ENCODE results near the gene WNT9A. TPM values are rescaled to one million over a fixed set of nuclear protein-coding genes. Genes with fewer than 3 reads are reported as not detected.
A peak's percentile ranks its signal among the peaks of the same experiment; 100 is the strongest.
"Not testable (repeated sequence)": the region's sequence is repeated elsewhere in the genome, so short reads cannot be mapped to it uniquely, and the experiment has no call there.

Gene WNT9A
- total RNA-seq, 1 donor, result 0.36 TPM

DNA sequence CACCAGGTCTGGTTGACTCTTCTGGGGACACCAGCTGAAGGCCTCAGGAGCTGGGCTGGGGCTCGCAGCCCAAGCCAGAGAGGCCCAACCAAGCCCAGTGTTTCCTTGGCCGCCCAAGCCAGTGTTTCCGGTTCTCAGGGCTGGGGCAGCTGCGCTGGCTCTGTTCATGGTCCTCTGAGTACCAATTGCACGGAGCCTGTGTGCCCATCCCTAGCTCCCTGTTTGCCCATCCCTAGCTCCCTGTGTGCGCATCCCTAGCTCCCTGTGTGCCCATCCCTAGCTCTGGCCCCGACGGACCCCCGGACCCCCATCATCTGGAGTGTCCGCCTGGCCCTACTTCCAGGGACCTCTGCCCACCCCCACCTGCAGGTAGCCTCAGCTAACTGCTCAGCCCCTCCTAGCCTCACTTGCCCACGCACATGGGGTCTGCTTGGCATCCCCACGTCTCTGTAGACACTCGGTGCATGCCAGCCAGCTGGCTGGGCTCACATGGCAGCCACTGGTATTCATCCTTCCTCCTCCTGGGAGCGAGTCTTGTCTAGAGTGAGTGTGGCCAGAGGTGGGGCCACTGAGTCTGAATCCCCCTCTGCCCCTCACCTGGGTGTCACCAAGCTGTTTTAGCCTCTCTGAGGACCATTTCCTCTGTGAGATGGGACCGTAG lies 64.0 kb downstream of the WNT9A start:
- peak; percentile 80 for DNase-seq (ENCODE audit: insufficient read length, low spot score, missing footprints)
- no peak overlapping the region for H3K4me2 ChIP-seq (ENCODE audit: insufficient read depth, low read length)

DNA sequence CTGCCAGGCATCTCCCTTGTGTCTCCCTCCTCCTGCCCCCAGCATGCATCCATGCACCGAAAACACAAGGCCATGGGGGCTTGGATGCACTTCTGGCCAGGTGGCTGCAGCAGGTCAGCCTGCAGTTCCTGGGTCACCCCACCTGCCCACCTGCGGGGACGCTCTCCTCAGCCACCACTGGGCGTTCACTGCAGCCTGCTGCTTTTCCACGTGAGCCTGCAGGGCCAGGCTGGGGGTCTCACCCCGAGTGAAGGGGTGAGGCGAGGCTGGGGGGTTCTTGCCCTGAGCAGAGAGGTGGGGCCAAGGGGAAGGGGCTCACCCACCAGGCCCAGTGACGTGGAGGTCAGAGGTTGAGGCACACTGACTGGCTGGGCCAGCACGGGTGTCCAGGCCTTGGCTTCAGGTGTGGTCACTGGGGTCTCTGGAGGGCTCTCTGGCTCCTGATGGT lies 64.6 kb downstream of the WNT9A start:
- Histone ChIP-seq H3K27ac (ENCODE audit: low read depth, low read length) (no peak overlapping the region), H3K79me2 (ENCODE audit: insufficient read depth, low read length) (no peaks in the 10 kb centered on the region), H3K27me3 (ENCODE audit: insufficient read depth, low read length) (no peaks in the 10 kb centered on the region), H3K36me3 (ENCODE audit: insufficient read depth, low read length) (no peaks in the 10 kb centered on the region), H3K4me1 (ENCODE audit: insufficient read depth, low read length) (no peaks in the 10 kb centered on the region), H3K4me2 (ENCODE audit: insufficient read depth, low read length) (no peak overlapping the region), H4K20me1 (ENCODE audit: insufficient read depth, low read length) (no peaks in the 10 kb centered on the region), H3K4me3 (ENCODE audit: insufficient read depth, low read length) (no peak overlapping the region), H3K9me3 (ENCODE audit: low read depth, low read length) (no peaks in the 10 kb centered on the region), H2AFZ (ENCODE audit: low read length) (no peak overlapping the region)
- TF ChIP-seq, protein P1, sequence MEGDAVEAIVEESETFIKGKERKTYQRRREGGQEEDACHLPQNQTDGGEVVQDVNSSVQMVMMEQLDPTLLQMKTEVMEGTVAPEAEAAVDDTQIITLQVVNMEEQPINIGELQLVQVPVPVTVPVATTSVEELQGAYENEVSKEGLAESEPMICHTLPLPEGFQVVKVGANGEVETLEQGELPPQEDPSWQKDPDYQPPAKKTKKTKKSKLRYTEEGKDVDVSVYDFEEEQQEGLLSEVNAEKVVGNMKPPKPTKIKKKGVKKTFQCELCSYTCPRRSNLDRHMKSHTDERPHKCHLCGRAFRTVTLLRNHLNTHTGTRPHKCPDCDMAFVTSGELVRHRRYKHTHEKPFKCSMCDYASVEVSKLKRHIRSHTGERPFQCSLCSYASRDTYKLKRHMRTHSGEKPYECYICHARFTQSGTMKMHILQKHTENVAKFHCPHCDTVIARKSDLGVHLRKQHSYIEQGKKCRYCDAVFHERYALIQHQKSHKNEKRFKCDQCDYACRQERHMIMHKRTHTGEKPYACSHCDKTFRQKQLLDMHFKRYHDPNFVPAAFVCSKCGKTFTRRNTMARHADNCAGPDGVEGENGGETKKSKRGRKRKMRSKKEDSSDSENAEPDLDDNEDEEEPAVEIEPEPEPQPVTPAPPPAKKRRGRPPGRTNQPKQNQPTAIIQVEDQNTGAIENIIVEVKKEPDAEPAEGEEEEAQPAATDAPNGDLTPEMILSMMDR (IDR thresholded peaks at IDR 0.05; ENCODE audit: extremely low read depth, low read depth, low read length), result no peak
- no peak for DNase-seq (ENCODE audit: insufficient read length, low spot score, missing footprints)

More for the DNA sequence above, 64.0 kb downstream of the WNT9A start:
- Histone ChIP-seq H3K27me3 (ENCODE audit: insufficient read depth, low read length) (no peaks in the 10 kb centered on the region), H3K4me1 (ENCODE audit: insufficient read depth, low read length) (no peaks in the 10 kb centered on the region), H3K27ac (ENCODE audit: low read depth, low read length) (no peak overlapping the region), H3K4me3 (ENCODE audit: insufficient read depth, low read length) (no peak overlapping the region), H3K79me2 (ENCODE audit: insufficient read depth, low read length) (no peaks in the 10 kb centered on the region), H2AFZ (ENCODE audit: low read length) (no peak overlapping the region), H4K20me1 (ENCODE audit: insufficient read depth, low read length) (no peaks in the 10 kb centered on the region), H3K9me3 (ENCODE audit: low read depth, low read length) (no peaks in the 10 kb centered on the region), H3K36me3 (ENCODE audit: insufficient read depth, low read length) (no peaks in the 10 kb centered on the region)
- TF ChIP-seq, protein P1 (IDR thresholded peaks at IDR 0.05; ENCODE audit: extremely low read depth, low read depth, low read length), result no peak

DNA sequence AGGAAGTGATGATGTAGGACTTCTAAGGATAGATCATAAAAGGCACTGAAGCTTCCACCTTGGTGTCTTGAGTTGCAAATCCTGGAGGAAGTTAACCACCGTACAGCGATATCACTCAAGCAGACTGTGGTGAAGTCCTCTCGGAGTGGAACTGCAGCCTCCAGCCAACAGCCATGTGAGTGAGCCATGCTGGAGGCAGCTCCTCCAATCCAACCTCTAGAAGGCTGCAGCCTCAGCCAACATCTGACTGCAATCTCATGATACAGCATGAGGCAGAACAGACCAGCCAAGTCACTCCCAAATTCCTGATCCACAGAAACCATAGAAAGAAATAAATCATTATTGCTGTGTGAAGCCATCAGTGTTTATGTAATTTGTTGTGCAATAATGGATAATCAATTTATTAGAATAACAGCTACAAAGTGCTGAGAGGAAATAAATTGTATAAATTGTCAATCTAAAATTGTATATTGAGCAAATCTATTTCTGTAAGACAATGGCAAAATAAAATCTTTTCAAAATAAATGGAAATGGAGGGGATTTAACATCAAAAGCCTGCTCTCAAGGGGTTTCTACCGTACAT lies 67.3 kb downstream of the WNT9A start:
- no peaks in the 10 kb centered on the region for H3K4me1 ChIP-seq (ENCODE audit: insufficient read depth, low read length)
- H2AFZ ChIP-seq (ENCODE audit: low read length), result no peak overlapping the region
- no peaks in the 10 kb centered on the region for H3K36me3 ChIP-seq (ENCODE audit: insufficient read depth, low read length)
- no peak overlapping the region for H3K27ac ChIP-seq (ENCODE audit: low read depth, low read length)
- H4K20me1 ChIP-seq (ENCODE audit: insufficient read depth, low read length), result no peaks in the 10 kb centered on the region
- no peak overlapping the region for H3K4me2 ChIP-seq (ENCODE audit: insufficient read depth, low read length)
- no peaks in the 10 kb centered on the region for H3K9me3 ChIP-seq (ENCODE audit: low read depth, low read length)
- peak; percentile 65 for DNase-seq (ENCODE audit: insufficient read length, low spot score, missing footprints)
- no peak overlapping the region for H3K4me3 ChIP-seq (ENCODE audit: insufficient read depth, low read length)
- no peaks in the 10 kb centered on the region for H3K27me3 ChIP-seq (ENCODE audit: insufficient read depth, low read length)
- TF ChIP-seq, protein P1 (IDR thresholded peaks at IDR 0.05; ENCODE audit: extremely low read depth, low read depth, low read length), result no peak
- no peaks in the 10 kb centered on the region for H3K79me2 ChIP-seq (ENCODE audit: insufficient read depth, low read length)

DNA sequence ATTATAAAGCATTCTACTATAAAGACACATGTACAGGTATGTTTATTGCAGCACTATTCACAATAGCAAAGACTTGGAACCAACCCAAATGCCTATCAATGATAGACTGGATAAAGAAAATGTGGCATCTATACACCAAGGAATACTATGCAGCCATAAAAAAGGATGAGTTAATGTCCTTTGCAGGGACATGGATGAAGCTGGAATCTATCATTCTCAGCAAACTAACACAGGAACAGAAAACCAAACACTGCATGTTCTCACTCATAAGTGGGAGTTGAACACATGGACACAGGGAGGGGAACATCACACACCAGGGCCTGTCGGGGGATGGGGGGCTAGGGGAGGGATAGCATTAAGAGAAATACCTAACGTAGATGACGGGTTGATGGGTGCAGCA lies 69.9 kb downstream of the WNT9A start:
- H3K9me3 ChIP-seq (ENCODE audit: low read depth, low read length); H2AFZ ChIP-seq (ENCODE audit: low read length); H3K4me1 ChIP-seq (ENCODE audit: insufficient read depth, low read length); H3K27me3 ChIP-seq (ENCODE audit: insufficient read depth, low read length); H3K4me2 ChIP-seq (ENCODE audit: insufficient read depth, low read length); H3K79me2 ChIP-seq (ENCODE audit: insufficient read depth, low read length); H3K4me3 ChIP-seq (ENCODE audit: insufficient read depth, low read length); H3K27ac ChIP-seq (ENCODE audit: low read depth, low read length); H4K20me1 ChIP-seq (ENCODE audit: insufficient read depth, low read length); H3K36me3 ChIP-seq (ENCODE audit: insufficient read depth, low read length); DNase-seq (ENCODE audit: insufficient read length, low spot score, missing footprints): not testable (repeated sequence)

DNA sequence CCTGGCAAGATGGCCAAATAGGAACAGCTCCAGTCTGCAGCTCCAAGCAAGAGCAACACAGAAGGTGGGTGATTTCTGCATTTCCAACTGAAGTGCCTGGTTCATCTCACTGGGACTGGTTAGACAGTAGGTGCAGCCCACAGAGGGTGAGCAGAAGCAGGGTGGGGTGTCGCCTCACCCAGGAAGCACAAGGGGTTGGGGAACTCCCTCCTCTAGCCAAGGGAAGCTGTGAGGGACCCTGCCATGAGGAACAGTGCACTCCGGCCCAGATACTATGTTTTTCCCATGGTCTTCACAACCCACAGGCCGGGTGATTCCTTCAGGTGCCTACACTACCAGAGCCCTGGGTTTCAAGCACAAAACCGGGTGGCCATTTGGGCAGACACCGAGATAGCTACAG lies 75.8 kb downstream of the WNT9A start:
- not testable (repeated sequence) for DNase-seq (ENCODE audit: insufficient read length, low spot score, missing footprints); H4K20me1 ChIP-seq (ENCODE audit: insufficient read depth, low read length); H2AFZ ChIP-seq (ENCODE audit: low read length); H3K36me3 ChIP-seq (ENCODE audit: insufficient read depth, low read length); H3K9me3 ChIP-seq (ENCODE audit: low read depth, low read length); H3K4me3 ChIP-seq (ENCODE audit: insufficient read depth, low read length); H3K4me1 ChIP-seq (ENCODE audit: insufficient read depth, low read length); H3K27me3 ChIP-seq (ENCODE audit: insufficient read depth, low read length); H3K4me2 ChIP-seq (ENCODE audit: insufficient read depth, low read length); H3K79me2 ChIP-seq (ENCODE audit: insufficient read depth, low read length); H3K27ac ChIP-seq (ENCODE audit: low read depth, low read length)
